Ishikawa (cell line): ENCODE measurements around the gene LDAF1.

Experiments
- CEBPB ChIP-seq: IDR thresholded peaks from 2 replicates; pipeline ENCODE4 v1.6.1; 2012
- CREB1 ChIP-seq: IDR thresholded peaks from 2 replicates; pipeline ENCODE4 v1.6.1; 2012; ENCODE audit warnings: low read depth
- EGR1 ChIP-seq: IDR thresholded peaks from 2 replicates; pipeline ENCODE4 v1.6.1; 2012
- EP300 ChIP-seq: IDR thresholded peaks from 2 replicates; pipeline ENCODE4 v1.6.1; 2012; ENCODE audit warnings: borderline replicate concordance
- NFIC ChIP-seq: IDR thresholded peaks from 2 replicates; pipeline ENCODE4 v1.6.1; 2012
- RAD21 ChIP-seq: IDR thresholded peaks from 2 replicates; pipeline ENCODE4 v1.6.1; 2012; ENCODE audit warnings: low read depth
- TAF1 ChIP-seq: IDR thresholded peaks from 2 replicates; pipeline ENCODE4 v1.6.1; 2012; ENCODE audit warnings: low read depth, mild to moderate bottlenecking
- TCF12 ChIP-seq: IDR thresholded peaks from 2 replicates; pipeline ENCODE4 v1.6.1; 2012; ENCODE audit warnings: low read depth
- TEAD4 ChIP-seq: IDR thresholded peaks from 2 replicates; pipeline ENCODE4 v1.6.1; 2012
- YY1 ChIP-seq: IDR thresholded peaks from 2 replicates; pipeline ENCODE4 v1.6.1; 2012; ENCODE audit warnings: low read depth
- ZBTB7A ChIP-seq: IDR thresholded peaks from 2 replicates; pipeline ENCODE4 v1.6.1; 2012; ENCODE audit warnings: low read depth
- TF ChIP-seq, protein P1 (sequence below): IDR thresholded peaks from 2 replicates; pipeline ENCODE4 v1.6.1; 2012; ENCODE audit warnings: low read depth, mild to moderate bottlenecking
- TF ChIP-seq, protein P2 (sequence below): IDR thresholded peaks from 2 replicates; pipeline ENCODE4 v1.6.1; 2012
- TF ChIP-seq, protein P3 (sequence below): IDR thresholded peaks from 2 replicates; pipeline ENCODE4 v1.6.1; 2012

The LDAF1 gene

GRCh38 chr16:21203155-21203797 lies 44.8 kb downstream of the LDAF1 start:
- TF ChIP-seq, protein P1, sequence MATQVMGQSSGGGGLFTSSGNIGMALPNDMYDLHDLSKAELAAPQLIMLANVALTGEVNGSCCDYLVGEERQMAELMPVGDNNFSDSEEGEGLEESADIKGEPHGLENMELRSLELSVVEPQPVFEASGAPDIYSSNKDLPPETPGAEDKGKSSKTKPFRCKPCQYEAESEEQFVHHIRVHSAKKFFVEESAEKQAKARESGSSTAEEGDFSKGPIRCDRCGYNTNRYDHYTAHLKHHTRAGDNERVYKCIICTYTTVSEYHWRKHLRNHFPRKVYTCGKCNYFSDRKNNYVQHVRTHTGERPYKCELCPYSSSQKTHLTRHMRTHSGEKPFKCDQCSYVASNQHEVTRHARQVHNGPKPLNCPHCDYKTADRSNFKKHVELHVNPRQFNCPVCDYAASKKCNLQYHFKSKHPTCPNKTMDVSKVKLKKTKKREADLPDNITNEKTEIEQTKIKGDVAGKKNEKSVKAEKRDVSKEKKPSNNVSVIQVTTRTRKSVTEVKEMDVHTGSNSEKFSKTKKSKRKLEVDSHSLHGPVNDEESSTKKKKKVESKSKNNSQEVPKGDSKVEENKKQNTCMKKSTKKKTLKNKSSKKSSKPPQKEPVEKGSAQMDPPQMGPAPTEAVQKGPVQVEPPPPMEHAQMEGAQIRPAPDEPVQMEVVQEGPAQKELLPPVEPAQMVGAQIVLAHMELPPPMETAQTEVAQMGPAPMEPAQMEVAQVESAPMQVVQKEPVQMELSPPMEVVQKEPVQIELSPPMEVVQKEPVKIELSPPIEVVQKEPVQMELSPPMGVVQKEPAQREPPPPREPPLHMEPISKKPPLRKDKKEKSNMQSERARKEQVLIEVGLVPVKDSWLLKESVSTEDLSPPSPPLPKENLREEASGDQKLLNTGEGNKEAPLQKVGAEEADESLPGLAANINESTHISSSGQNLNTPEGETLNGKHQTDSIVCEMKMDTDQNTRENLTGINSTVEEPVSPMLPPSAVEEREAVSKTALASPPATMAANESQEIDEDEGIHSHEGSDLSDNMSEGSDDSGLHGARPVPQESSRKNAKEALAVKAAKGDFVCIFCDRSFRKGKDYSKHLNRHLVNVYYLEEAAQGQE = no peak
- TF ChIP-seq, protein P2, sequence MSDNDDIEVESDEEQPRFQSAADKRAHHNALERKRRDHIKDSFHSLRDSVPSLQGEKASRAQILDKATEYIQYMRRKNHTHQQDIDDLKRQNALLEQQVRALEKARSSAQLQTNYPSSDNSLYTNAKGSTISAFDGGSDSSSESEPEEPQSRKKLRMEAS = no peak
- TF ChIP-seq TEAD4 = no peak

DNA sequence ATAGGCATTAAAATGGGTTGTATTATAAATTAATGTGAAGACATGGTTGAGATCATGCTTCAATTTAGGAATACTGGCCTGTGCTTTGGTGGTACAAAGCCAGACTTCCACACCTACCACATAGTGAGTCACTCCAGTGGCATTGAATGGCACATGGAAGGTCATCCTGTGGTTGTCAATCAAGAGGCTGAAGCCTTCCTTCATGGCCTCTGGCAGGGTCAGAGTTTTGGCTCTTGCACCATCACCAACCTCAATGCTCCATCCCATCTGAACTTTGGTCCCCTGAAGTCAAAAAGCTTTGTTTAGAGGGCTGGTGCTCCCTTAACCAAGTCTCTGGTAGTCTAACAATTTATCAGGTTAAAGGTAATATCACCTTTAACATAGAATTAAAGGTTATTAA lies 46.8 kb downstream of the LDAF1 start:
- TF ChIP-seq CREB1 (no peak), EGR1 (no peak), YY1 (no peak), TAF1 (no peak)
- TF ChIP-seq, protein P2 = no peak
- TF ChIP-seq, protein P3, sequence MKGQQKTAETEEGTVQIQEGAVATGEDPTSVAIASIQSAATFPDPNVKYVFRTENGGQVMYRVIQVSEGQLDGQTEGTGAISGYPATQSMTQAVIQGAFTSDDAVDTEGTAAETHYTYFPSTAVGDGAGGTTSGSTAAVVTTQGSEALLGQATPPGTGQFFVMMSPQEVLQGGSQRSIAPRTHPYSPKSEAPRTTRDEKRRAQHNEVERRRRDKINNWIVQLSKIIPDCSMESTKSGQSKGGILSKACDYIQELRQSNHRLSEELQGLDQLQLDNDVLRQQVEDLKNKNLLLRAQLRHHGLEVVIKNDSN = no peak

- no peak for TF ChIP-seq EGR1
- TF ChIP-seq TAF1 = no peak
- TF ChIP-seq EP300 = no peak
- no peak for TF ChIP-seq CREB1
- no peak for TF ChIP-seq CEBPB
- TF ChIP-seq TCF12 = no peak
- no peak for TF ChIP-seq YY1
- no peak for TF ChIP-seq RAD21
- no peak for TF ChIP-seq ZBTB7A
- TF ChIP-seq, protein P2 = no peak
- no peak for TF ChIP-seq NFIC
These were observed 48.1 kb downstream of the LDAF1 start for GRCh38 chr16:21206550-21206949.

DNA sequence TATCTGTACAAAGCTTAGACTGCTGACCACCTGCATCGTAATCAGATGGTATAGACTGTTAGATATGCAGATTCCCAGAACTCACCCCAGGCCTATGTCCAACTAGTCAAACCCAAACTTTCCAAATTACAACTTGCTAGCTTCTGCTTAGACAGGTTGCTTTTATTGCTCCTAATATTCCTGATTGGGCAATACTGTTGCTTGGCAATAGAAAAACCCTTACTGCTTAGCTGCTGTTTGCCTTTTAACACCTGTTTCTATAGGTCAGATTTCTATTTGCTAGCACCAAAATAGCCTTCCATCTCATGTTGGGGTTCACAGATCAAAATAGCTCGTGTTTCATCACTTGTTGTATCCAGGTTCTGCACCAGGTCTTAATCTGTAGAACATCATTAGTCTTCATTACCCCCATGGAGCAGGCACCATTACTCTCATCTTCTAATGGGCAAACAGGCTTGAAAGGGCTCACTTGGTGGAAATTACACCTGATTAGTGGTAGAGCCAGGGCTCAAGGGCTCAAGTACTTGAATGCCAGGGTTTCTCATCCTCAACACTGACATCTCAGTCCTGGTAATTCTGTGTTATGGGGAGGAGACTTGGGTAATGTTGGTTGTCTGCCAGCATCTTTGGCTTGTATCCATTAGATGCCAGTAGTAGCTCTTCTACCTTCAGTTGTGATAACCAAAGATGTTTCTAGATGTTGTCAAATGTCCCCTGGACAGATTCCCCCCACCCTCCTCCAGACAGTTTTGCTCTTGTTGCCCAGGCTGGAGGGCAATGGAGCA lies 50.2 kb downstream of the LDAF1 start:
- TF ChIP-seq RAD21 (no peak), TAF1 (no peak), CREB1 (no peak), CEBPB (no peak), EGR1 (no peak), YY1 (no peak), TCF12 (no peak), TEAD4 (no peak), NFIC (no peak)
- TF ChIP-seq, protein P2 = no peak
- TF ChIP-seq, protein P1 = no peak

GRCh38 chr16:21211486-21211885 lies 53.0 kb downstream of the LDAF1 start, which contains the start of gene ZP2:
TSS of gene ZP2 (minus strand) at chr16:21211574. CDS start at chr16:21211547, 27 bp downstream.
- TF ChIP-seq EP300 = no peak
- no peak for TF ChIP-seq TAF1
- TF ChIP-seq, protein P3 = no peak
- TF ChIP-seq NFIC = no peak
- TF ChIP-seq, protein P1 = no peak
